Measurements from ENCODE around the gene NPEPL1.
"Not testable (repeated sequence)": the region's sequence is repeated elsewhere in the genome, so short reads cannot be mapped to it uniquely, and the experiment has no call there.

NPEPL1 gene, protein sequence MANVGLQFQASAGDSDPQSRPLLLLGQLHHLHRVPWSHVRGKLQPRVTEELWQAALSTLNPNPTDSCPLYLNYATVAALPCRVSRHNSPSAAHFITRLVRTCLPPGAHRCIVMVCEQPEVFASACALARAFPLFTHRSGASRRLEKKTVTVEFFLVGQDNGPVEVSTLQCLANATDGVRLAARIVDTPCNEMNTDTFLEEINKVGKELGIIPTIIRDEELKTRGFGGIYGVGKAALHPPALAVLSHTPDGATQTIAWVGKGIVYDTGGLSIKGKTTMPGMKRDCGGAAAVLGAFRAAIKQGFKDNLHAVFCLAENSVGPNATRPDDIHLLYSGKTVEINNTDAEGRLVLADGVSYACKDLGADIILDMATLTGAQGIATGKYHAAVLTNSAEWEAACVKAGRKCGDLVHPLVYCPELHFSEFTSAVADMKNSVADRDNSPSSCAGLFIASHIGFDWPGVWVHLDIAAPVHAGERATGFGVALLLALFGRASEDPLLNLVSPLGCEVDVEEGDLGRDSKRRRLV
- total RNA-seq: 19.9 reads per million, percentile 46 among the genes with 10 or more reads in this experiment

DNA sequence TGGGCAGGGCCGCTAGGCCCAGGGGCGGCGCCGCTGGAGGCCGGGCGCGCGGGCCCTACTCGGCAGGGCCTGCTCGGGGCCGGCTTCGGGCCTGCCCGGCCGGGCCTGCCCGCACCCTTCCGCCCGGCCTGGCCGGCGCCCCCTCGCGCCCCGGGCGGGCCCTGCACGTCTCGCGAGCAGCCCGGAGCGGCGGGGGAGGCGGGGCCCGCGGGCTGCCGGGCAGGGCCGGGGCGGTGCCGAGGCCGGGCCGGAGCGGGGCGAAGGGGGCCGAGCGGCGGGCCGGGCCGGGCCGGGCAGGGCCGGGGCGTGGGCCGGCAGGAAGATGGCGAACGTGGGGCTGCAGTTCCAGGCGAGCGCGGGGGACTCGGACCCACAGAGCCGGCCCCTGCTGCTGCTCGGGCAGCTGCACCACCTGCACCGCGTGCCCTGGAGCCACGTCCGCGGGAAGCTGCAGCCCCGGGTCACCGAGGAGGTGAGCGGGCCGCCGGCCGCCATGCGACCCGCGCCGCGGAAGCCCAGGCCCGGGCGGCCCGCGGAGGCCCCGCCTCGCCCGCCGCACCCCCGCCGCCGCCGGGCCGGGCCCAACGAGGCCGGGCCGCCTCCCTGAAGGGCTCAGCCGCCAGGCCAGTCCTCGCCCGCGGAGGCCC, at the start of gene NPEPL1:
Gene NPEPL1, plus strand, starts transcription at position 222 of the 647 bp plus-strand sequence. Its CDS starts 101 bp downstream, at position 323.
- DNase-seq: peak; percentile 52

DNA sequence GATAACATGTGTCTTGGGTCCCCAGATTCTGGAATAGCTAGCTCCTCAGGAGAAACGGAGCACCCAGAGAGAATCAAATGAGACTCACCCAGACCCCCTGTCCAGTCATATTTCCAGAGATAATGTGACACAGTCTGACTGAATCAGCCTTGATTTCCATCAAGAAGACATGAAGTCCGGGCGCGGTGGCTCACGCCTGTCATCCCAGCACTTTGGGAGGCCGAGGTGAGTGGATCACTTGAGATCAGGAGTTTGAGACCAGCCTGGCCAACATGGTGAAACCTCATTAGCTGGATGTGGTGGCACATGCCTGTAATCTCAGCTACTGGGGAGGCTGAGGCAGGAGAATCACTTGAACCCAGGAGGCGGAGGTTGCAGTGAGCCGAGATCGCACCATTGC, 49.7 kb upstream of the NPEPL1 start:
- DNase-seq: not testable (repeated sequence)

DNA sequence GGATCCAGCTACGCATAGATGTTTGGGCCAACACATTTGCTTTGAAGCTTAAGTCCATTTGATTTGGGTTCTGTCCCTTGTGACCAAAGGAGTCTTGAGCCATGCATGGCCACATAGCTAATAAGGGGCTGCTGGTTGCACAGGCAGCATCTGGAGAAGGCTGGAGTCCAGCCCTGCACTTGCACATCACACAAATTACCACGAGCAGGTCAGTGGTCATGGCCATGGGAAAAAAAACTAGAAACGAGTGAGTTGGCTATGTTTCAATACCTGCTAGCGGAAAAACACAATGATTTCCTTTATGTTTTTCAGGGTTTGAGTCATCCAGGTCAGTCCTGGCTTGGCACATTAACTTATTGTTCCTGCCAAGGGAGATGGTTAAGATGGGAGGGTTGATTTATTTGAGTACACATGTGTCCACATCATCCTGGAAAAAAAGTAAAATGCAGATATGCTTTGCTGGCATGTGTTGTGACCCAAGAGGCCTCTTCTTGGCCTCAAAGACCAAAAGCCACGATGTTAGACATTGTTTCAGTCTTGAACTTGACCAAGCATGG, 47.1 kb upstream of the NPEPL1 start:
- DNase-seq: no peak

DNA sequence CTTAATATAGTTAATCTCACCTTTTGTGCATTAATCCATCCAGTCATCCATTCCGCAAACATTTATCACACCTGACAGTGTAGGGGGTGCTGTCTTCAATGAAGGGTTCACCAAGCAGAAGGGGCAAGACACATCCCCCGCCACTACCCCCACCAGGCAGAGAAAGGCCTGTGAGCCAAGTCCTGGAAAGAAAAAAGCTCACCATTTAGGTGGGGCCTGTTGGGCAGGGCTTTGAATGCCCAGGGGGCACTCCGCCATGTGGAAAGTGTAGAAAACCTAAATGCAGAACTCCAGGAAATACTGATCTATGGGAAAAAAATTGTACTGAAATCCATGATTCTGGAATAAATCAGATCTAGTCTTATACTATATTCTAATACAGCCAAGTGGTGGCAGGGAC, 46.3 kb upstream of the NPEPL1 start:
- no peak for DNase-seq

DNA sequence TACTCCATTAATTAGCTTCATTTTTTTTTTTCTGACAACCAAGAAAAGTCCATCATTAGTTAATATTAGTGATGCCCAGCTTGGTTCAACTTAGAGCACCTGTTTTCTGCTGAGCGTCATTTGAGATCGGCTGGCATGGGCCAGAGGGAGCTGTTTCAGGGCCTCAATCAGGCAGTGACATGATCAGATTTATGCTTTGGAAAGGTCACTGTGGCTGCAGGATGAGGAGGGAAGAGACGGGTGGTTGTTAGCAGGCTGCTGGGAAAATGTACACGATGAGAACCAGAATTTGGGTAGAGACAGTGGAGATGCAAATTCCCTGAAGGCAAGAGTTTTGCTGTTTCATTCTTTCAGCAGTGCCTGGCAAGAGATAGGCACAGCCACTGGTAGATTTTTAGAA, 45.9 kb upstream of the NPEPL1 start:
- no peak for DNase-seq

DNA sequence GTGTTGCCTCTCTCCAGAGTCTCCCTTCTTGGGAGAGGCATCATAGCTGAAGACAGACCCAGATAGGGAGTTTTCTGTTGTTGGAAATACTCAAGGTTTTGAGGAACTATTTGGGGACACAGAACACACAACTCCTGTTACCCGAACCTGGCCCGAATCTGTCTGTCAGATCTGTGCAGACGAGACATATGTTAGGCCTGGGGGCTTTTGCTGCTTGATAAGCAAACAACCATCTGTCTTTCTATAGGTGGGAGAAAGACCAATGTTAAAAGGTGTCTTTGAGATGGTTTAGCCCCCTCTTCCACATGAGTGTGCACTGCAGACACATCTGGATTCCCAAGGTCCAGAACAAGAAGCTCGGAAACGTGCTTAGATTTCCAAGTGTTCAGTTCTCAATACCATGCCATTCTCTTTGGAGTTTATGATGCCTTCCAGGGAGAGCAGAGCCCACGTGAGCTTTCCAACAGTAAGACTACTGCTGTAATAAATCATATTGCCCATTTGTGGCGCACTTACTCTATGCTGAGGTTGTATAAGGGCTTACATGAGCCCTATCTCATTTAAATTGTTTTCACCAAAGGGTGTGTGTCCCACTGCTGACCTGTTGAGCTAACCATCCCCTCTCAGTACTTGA, 45.3 kb upstream of the NPEPL1 start:
- no peak for DNase-seq

DNA sequence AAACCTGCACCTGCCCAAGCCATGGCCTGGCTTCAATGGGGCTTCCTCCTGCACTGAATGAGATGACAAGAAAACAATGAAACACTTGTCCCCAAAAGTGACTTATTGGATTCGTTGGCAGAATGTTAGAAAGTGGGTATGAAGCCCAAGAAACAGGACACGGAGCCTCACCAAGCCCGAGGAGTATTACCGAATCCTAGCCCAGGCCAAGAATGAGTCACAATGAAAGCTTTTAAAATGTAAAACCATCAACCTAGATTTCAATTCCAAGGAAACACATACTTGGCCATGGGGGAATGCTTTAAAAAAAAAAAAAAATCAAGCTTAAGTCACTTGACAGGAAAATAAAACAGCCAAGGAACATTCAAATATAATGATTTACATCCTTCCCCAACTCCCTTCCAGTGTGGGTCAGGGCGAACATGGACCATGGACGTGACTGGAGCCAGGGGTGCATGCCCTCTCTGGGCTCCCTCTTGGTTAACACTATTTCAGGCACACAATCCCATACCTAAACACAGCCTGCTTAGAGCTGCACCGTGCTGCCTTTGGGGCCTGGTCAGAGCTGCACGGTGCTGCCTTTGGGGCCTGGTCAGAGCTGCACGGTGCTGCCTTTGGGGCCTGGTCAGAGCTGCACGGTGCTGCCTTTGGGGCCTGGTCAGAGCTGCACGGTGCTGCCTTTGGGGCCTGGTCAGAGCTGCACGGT, 44.7 kb upstream of the NPEPL1 start:
- no peak for DNase-seq

DNA sequence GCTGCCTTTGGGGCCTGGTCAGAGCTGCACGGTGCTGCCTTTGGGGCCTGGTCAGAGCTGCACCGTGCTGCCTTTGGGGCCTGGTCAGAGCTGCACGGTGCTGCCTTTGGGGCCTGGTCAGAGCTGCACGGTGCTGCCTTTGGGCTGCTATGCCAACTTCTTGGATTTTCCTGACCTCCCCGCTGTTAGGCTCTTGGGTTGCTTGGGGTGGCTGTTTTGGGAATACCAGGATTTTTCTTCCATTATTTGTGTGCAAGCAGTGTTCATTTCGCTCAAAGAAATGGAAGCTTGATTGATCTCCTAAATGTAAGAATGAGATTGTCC, 44.1 kb upstream of the NPEPL1 start:
- not testable (repeated sequence) for DNase-seq

DNA sequence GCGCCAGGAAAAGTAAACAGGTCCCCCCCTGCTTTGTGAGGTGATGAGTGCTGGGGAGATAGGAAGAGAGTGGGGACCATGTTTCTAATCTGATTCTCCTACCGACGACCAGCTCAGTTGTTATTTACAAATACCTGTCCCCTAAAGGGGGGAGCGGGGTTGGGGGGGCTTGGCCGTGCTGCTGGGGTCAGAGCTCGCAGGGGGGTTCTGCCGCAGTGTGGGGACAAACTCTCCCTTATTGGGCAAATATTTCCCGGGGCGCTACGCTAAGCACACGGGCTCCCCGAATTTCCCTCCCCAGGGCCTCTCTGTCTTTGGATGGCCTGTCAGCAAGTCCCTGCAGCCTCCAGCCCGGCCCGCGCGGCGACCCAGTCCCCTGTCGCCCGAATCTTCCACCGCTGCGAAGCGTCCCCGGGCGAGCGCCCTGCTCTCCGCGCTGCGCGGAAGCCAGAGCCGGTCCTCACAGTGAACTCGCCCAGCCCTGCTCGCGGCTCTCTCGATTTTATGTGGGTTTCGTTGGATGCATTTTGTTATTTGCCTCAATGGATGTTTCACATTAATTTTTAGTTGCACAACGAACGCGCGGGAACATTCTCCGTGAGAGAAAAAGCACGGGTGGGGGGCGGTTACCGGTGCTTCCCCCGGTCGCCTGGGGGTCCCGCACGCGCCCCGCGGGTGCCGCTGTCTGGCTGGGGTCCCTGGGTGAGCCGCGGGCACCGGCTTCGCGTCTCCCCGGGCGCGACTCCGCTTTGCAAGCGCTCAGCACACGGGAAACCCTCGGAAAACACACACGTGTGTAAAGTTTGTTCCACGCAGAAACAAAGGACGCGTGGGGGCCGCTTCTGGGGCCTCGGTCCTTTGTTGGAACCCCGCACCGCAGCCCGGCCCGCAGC, 43.1 kb upstream of the NPEPL1 start:
- peak; percentile 30 for DNase-seq

DNA sequence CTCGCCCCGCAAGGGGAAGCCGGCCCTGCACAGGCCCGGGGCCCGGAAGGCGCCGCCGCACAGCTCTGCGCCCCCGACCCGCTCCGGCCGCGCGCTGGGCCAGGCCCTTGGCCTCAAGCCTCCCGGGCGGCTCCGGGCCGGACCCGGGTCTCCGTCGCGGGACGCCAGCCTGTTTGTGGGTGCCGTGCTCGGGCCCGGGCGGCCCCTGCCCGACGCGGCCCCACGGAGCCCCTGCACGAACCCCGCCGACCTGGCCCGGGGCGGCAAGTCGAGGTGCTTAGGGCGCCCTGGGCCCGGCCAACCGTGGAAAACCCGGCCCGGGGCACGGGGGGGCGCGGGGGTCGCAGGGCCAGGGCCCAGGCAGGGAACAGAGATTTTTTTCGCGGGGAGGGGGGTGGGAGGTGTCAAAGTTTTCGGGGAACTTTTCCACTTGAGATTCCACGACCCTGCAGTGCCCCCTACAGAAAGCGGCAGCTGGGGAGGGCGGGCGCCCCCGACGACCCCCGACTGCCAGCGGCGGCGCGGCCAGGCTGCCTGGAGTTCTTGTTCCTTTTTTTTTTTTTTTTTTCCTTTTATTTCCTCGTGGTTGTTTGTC, 42.3 kb upstream of the NPEPL1 start:
- peak; percentile 21 for DNase-seq

DNA sequence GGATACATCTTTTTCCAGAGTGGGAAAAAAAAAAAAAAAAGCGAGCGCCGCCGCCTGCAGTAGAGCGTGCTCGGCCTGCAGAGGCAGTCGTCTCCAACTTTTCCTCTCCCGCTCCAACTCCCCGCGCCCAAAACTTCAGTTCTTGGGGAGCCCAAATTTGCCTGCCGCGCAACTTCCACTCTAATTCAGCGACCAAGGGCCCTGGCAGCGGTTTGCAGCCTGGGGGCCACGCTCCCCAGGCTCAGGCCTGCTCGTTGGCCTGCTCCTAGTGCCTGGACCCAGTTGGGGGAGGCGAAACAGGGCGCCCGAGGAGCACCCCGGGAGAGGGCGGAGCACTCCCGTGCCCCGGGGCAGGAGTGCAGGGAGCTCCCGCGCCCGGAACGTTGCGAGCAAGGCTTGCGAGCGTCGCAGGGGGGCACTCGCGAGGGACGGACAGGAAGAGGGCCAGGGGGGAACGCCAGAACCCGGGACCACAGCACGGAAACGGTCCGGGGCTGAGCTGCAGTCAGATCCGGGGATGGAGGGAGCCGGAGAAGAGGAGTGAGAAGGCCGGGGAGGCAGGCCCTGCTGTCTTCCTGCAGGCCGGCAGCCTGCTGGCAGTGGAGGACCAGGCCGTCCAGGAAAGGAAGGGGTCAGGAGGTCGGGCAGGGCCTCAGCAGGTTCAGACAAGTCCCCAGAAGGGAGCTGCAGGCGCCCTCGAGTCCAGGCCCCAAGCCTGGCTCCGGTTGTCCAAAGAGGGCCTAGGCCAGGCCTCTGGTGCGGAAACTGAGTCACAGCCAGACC, 41.6 kb upstream of the NPEPL1 start, which contains the start of gene STX16:
Gene STX16, plus strand, starts transcription at position 508 of the 783 bp plus-strand sequence. CDS start 724 bp downstream, outside the sequence.
- DNase-seq: peak; percentile 76

DNA sequence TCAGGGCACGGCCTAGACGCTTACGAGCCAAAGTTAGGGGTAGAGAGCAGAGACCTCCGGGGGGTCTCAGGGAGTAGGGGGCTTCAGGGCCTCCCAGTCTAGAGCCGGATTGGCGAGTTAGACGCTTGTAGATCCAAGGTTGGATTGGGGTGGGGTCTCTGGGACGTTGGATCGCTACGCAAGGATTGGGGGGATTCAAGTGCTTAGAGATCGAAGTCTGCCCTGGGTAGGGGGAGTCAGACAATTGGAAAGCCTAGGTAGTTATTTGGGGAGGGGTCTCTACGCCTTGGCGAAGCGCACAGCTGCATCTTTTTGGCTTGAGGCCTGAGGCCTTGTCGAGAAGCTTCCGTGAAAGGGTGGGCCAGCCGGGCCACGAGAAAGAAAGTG, 41.0 kb upstream of the NPEPL1 start:
- no peak for DNase-seq

DNA sequence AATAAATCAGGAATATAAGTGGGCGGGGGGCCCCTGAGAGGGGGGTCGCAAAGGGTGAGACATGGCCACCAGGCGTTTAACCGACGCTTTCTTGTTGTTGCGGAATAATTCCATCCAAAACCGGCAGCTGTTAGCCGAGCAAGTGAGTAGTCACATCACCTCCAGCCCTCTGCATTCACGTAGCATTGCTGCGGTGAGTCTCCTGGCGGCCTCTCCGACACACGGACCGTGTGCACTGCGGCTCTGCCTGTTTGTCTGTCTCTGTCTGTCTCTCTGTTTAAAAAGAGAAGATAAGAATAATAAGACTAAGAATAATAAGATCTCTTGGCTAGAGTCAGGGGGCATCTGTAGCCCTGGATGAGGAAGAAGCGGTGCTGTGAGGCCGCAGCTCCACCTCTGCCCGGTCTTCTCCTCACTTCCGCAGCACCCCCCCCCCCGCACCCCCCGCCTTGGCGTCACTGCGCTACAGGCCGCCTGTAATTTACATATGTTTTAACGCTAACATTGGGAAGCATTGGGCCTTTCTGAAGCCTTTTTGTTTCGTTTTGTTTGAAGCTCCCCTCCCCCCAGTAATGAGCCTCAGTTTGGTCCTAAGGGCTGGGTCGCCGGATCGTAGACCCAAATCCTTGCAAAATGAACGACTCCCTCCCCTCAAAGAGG, 40.5 kb upstream of the NPEPL1 start:
- DNase-seq: peak; percentile 57

DNA sequence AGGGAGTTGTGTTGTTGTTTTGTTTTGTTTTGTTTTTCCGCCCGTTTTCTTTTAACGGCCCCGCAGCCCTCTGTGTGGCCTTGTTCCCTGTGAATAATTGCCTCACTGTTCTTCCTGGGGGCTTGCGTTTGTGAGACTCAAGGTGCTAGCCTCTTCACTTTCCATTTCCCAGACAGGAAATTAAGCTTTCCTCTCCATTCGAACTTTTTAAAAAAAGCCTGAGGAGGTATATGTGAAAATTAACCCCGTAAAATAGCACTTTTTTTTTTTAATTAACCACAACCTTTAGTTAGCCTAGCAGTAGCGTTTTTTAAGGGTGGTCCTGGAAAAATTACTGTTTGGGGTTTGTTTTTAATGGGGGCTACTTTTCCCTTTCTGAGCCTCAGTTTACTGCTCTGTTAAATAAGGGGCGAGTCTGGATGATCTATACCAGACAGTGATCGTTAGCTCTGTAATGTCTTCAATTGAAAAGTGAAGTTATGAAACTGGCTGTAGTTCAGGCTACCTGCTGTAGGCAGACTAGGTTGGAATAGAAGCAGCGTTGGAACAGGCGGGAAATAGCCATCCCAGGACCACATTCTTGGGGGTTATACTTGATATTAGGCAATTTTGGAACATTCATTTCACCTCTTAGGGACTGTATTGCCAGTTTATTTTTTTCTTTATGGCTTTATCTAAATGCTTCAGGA, 39.9 kb upstream of the NPEPL1 start:
- DNase-seq: no peak

DNA sequence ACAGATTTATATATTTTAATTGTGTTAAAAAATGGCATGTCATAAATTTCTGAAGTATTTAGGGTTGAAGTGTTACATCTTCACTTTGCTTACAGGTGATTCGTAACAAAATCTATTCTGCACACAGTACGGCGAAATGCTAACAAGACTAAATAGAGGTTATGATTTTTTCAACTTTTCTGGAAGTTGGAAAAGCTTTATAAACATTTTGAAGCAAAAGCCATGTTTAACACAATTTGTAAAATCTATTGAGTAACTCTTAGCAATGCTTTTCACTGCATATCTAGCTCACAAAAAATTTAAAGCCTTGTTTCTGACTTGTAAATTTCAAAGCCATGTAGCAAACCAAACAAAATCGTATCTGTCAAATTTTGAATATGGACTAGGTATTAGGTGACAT, 38.3 kb upstream of the NPEPL1 start:
- no peak for DNase-seq

DNA sequence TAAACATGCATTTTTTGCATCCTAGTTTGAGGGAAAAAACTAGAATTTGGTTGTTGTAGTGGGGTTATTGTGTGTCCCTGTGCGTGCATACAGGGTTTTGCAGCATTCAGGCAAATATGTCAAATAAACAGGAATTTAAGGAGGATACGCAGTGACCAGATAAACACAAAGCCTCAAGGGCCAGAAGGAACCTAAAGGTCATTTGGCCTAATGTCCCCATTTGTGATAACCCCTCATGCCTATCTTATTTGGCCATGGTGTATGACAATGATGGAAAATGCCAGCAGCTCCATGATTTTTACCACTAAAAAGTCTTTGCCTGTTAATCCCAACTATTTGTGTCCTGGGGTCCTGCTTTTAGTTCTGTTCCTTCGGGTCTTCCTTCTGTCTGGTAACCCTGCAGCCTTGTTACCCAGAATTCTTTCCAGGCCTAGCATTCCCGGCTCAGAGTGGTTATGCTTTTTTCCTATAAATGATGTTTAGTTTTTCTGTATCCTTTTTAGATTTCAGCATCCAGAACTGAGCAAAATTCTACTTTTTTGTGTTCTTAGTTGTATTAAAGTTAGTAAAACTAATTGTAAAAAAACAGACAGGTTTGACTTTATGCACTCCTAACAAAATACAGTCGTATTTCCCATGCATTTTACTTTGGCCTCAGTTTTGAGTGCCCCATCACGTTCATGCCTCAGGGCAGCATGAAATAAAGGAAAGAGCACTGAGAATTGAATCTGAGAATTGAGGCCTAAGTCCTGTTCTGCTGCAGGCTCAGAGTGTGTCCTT, 37.1 kb upstream of the NPEPL1 start:
- DNase-seq: no peak

DNA sequence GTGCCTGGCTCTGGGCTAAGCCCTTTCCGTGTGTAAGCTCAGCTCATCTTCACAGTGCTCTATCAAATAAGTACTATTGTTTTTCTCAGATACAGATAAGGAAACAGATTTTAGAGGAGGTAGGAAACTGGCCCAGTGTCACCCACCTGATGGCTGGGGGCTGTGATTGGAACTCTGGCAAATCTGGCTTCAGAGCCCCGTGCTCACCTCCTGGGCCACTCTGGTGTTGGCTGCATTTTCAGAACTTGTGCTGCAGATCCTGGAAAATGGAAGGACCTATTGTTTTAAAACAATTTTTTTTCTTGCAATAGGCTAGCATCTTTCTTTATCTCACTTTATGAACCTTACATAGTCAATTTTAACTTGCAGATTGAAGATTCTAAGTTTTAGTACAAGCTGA, 35.8 kb upstream of the NPEPL1 start:
- no peak for DNase-seq

DNA sequence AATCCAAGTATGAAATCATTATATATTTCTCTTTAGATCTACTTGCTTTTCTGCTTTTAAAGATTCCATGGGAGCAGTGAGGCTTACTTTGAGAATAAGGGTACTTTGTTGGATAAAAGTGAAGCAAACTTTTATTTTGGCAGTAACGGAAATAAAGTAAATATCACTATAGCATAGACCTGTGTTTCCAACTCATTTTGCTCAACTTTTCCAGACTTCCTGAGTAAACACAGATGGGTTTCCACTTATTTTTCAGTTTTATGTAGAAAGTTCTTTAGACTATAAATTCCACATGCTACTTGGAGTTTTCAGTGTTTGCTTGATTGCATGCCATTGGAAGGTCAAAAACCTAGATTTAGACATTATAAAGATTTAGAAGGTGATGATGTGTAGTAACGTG, 35.3 kb upstream of the NPEPL1 start:
- no peak for DNase-seq

Measured in effector CD4-positive, alpha-beta T cell (primary cell).